ENCODE results near the gene OSBPL3.

Gene OSBPL3

GRCh38 chr7:24972166-24972477 lies 7.9 kb downstream of the OSBPL3 start:
- DNase-seq: no peak
- peak overlapping the region; percentile 98 for H3K27ac ChIP-seq
- H3K4me3 ChIP-seq (ENCODE audit: low read depth, low read length): no peak overlapping the region
- no peaks in the 10 kb centered on the region for H3K9me3 ChIP-seq (ENCODE audit: severe bottlenecking)
- H3K36me3 ChIP-seq: no peaks in the 10 kb centered on the region
- no peaks in the 10 kb centered on the region for H3K27me3 ChIP-seq (ENCODE audit: insufficient read depth, low read depth, severe bottlenecking)
- TF ChIP-seq CTCF (IDR thresholded peaks at IDR 0.05; ENCODE audit: low read depth, low read length): no peak

GRCh38 chr7:24971333-24972165 lies 8.4 kb downstream of the OSBPL3 start:
- H3K9me3 ChIP-seq (ENCODE audit: severe bottlenecking): no peaks in the 10 kb centered on the region
- no peak for TF ChIP-seq CTCF (IDR thresholded peaks at IDR 0.05; ENCODE audit: low read depth, low read length)
- DNase-seq: peak; percentile 89
- H3K27ac ChIP-seq: peak overlapping the region; percentile 98
- H3K27me3 ChIP-seq (ENCODE audit: insufficient read depth, low read depth, severe bottlenecking): no peaks in the 10 kb centered on the region
- no peak overlapping the region for H3K4me3 ChIP-seq (ENCODE audit: low read depth, low read length)
- H3K36me3 ChIP-seq: no peaks in the 10 kb centered on the region

- TF ChIP-seq CTCF (IDR thresholded peaks at IDR 0.05; ENCODE audit: low read depth, low read length): no peak
- DNase-seq: no peak
- Histone ChIP-seq H3K27me3 (ENCODE audit: insufficient read depth, low read depth, severe bottlenecking) (no peaks in the 10 kb centered on the region), H3K27ac (peak overlapping the region; percentile 98), H3K9me3 (ENCODE audit: severe bottlenecking) (no peaks in the 10 kb centered on the region), H3K4me3 (ENCODE audit: low read depth, low read length) (no peak overlapping the region), H3K36me3 (no peaks in the 10 kb centered on the region)
Measured at GRCh38 chr7:24970676-24971075, 9.3 kb downstream of the OSBPL3 start.

GRCh38 chr7:24968165-24968564 lies 11.8 kb downstream of the OSBPL3 start:
- Histone ChIP-seq H3K36me3 (no peaks in the 10 kb centered on the region), H3K9me3 (ENCODE audit: severe bottlenecking) (no peaks in the 10 kb centered on the region), H3K27me3 (ENCODE audit: insufficient read depth, low read depth, severe bottlenecking) (no peaks in the 10 kb centered on the region), H3K27ac (no peak overlapping the region), H3K4me3 (ENCODE audit: low read depth, low read length) (no peak overlapping the region)
- no peak for TF ChIP-seq CTCF (IDR thresholded peaks at IDR 0.05; ENCODE audit: low read depth, low read length)
- no peak for DNase-seq

GRCh38 chr7:24967696-24968095 lies 12.3 kb downstream of the OSBPL3 start:
- Histone ChIP-seq H3K4me3 (ENCODE audit: low read depth, low read length) (no peak overlapping the region), H3K36me3 (no peaks in the 10 kb centered on the region), H3K27me3 (ENCODE audit: insufficient read depth, low read depth, severe bottlenecking) (no peaks in the 10 kb centered on the region), H3K9me3 (ENCODE audit: severe bottlenecking) (no peaks in the 10 kb centered on the region), H3K27ac (no peak overlapping the region)
- no peak for TF ChIP-seq CTCF (IDR thresholded peaks at IDR 0.05; ENCODE audit: low read depth, low read length)
- DNase-seq: no peak

- Histone ChIP-seq H3K27me3 (ENCODE audit: insufficient read depth, low read depth, severe bottlenecking) (no peaks in the 10 kb centered on the region), H3K36me3 (no peaks in the 10 kb centered on the region), H3K27ac (no peak overlapping the region), H3K9me3 (ENCODE audit: severe bottlenecking) (no peaks in the 10 kb centered on the region), H3K4me3 (ENCODE audit: low read depth, low read length) (no peak overlapping the region)
- no peak for DNase-seq
- no peak for TF ChIP-seq CTCF (IDR thresholded peaks at IDR 0.05; ENCODE audit: low read depth, low read length)
Measured at GRCh38 chr7:24966802-24967201, 13.2 kb downstream of the OSBPL3 start.

Measured in WERI-Rb-1 (cell line).